HL-60 (cell line): ENCODE data around the gene PTPRU.

Experiments used
- CTCF ChIP-seq: IDR thresholded peaks from one replicate; pipeline ENCODE4 v1.5.1; 2011; ENCODE audit warnings: low read length, control low read depth, inconsistent platforms; ENCODE audit not compliant: insufficient read depth
- GABPA ChIP-seq: IDR thresholded peaks from 2 replicates; pipeline ENCODE4 v1.6.1; 2012; ENCODE audit warnings: low read depth
- POLR2AphosphoS5 ChIP-seq: IDR thresholded peaks from 2 replicates; pipeline ENCODE4 v1.6.1; 2012; ENCODE audit warnings: low read depth
- REST ChIP-seq: IDR thresholded peaks from 2 replicates; pipeline ENCODE4 v1.6.1; 2012; ENCODE audit warnings: low read depth; ENCODE audit not compliant: insufficient replicate concordance
- SPI1 ChIP-seq: IDR thresholded peaks from 2 replicates; pipeline ENCODE4 v1.6.1; 2012; ENCODE audit warnings: low read depth, mild to moderate bottlenecking, borderline replicate concordance

GRCh38 chr1:29311352-29312030 is 75.2 kb downstream of the PTPRU start:
- no peak for TF ChIP-seq CTCF
- no peak for TF ChIP-seq POLR2AphosphoS5
- TF ChIP-seq SPI1: no peak
- TF ChIP-seq REST: no peak
- TF ChIP-seq GABPA: no peak
